Measurements from ENCODE around the gene TSPAN15. TPM values are rescaled to one million over a fixed set of nuclear protein-coding genes. Genes with fewer than 3 reads are reported as not detected.

TSPAN15 gene
- total and polyA plus RNA-seq, 5 experiments from 2014 or later = 0.55 to 1.1 (median 0.80) TPM; not detected in 1

DNA sequence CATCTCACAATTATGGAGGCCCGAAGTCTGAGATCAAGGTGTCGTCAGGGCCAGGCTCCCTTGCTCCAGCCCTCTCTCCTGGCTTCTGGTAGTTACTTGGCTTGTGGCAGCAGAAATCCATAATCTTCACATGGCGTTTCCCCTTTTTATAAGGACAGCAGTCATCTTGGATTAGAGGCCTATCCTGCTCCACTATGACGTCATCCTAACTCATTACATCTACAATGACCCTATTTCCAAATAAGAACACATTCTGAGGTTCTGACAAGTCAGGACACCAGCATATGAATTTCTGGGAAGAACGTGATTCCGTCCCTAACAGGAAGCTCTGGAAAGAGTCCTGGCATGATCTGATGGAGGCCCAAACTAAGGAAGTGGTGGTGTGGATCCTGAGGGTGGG, 86.2 kb downstream of the TSPAN15 start:
- no peak for ATAC-seq
- Mint-ChIP-seq H3K4me1 (no peaks in the 10 kb centered on the region), H3K27ac (no peak overlapping the region), H3K9me3 (peaks cover 4 to 48% (median 17%) of the 10 kb centered on the region in 9 donors), H3K27me3 (peaks cover 0 to 11% (median 6%) of the 10 kb centered on the region in 5 donors), H3K4me3 (no peak overlapping the region), H3K36me3 (peaks cover 2 to 36% (median 3%) of the 10 kb centered on the region in 3 donors)
- DNase-seq = no peak
- POLR2A ChIA-PET = no interaction called here

DNA sequence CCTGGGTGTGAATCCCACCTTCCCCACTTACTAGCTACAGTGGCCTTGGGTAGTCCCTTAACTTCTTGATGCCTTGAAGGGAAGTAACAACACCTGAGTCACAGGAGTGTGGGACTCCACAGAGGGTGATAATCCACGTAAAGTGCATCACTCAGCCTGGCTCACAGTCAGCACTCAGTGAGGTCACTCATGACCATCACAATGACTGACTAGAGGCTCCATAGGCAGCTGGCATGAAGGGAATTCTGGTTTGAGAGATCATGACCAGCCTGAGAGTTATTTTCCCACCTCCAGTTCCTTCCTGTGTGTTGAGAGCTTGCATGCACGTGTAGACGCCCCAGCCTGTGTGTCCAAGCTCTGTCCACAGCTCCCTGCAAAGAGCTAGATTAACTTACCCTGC, 87.2 kb downstream of the TSPAN15 start:
- Mint-ChIP-seq H3K9me3 (peaks cover 4 to 41% (median 14%) of the 10 kb centered on the region in 9 donors), H3K36me3 (peaks cover 2 to 29% (median 2%) of the 10 kb centered on the region in 3 donors), H3K27me3 (peaks cover 0 to 11% (median 4%) of the 10 kb centered on the region in 5 donors), H3K4me3 (no peak overlapping the region), H3K27ac (peak overlapping the region in 1 of 10 donors; percentile 40), H3K4me1 (no peaks in the 10 kb centered on the region)
- POLR2A ChIA-PET = no interaction called here
- DNase-seq (no peak), ATAC-seq (no peak)

GRCh38 chr10:69541463-69541862, 90.2 kb downstream of the TSPAN15 start:
- POLR2A ChIA-PET = no interaction called here
- ATAC-seq (no peak), DNase-seq (no peak)
- H3K27me3 Mint-ChIP-seq = peaks cover 3 to 18% (median 8%) of the 10 kb centered on the region in 5 donors
- H3K27ac Mint-ChIP-seq = no peak overlapping the region
- H3K4me1 Mint-ChIP-seq = peaks cover 0 to 2% (median 0%) of the 10 kb centered on the region in 4 donors
- H3K36me3 Mint-ChIP-seq = peaks cover 2 to 25% (median 2%) of the 10 kb centered on the region in 3 donors
- H3K9me3 Mint-ChIP-seq = peaks cover 0 to 31% (median 12%) of the 10 kb centered on the region in 9 donors
- no peak overlapping the region for H3K4me3 Mint-ChIP-seq

- ATAC-seq = no peak
- DNase-seq = no peak
Observed at GRCh38 chr10:69549959-69550358, 98.7 kb downstream of the TSPAN15 start.

DNA sequence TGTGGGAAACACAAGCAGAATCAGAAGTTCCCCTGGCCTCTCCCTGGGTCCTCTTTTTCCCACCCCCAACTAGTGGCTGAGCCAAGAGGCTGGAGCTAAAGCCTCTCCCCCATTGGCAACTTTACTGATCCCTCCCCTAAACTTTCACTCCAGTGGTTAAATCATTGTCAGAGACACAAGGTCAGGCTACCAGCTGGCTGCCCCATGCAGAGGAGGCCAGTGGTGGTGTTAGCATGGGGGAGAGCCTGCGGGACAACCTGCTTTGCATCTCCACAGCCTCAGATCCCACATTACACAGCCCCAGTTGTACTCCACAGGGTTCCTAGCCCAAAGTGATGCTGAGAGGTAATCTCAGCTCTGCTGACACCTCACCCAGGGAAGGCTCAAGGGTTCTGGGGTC, 101.0 kb downstream of the TSPAN15 start:
- no peak for ATAC-seq
- peaks cover 12 to 52% (median 41%) of the 10 kb centered on the region in 9 donors for H3K9me3 Mint-ChIP-seq
- DNase-seq = no peak
- no peak overlapping the region for H3K4me3 Mint-ChIP-seq
- no peak overlapping the region for H3K27ac Mint-ChIP-seq
- H3K36me3 Mint-ChIP-seq = peaks cover 0 to 32% (median 23%) of the 10 kb centered on the region in 3 donors
- H3K4me1 Mint-ChIP-seq = no peaks in the 10 kb centered on the region
- POLR2A ChIA-PET = no interaction called here
- H3K27me3 Mint-ChIP-seq = peaks cover 3 to 18% (median 8%) of the 10 kb centered on the region in 5 donors

More at GRCh38 chr10:69549959-69550358, 98.7 kb downstream of the TSPAN15 start:
- POLR2A ChIA-PET = no interaction called here
- H3K27ac Mint-ChIP-seq = no peak overlapping the region
- H3K4me3 Mint-ChIP-seq = no peak overlapping the region
- H3K27me3 Mint-ChIP-seq = peaks cover 5 to 20% (median 15%) of the 10 kb centered on the region in 5 donors
- peaks cover 12 to 55% (median 41%) of the 10 kb centered on the region in 9 donors for H3K9me3 Mint-ChIP-seq
- peaks cover 0 to 2% (median 0%) of the 10 kb centered on the region in 4 donors for H3K4me1 Mint-ChIP-seq
- peaks cover 0 to 43% (median 23%) of the 10 kb centered on the region in 3 donors for H3K36me3 Mint-ChIP-seq

DNA sequence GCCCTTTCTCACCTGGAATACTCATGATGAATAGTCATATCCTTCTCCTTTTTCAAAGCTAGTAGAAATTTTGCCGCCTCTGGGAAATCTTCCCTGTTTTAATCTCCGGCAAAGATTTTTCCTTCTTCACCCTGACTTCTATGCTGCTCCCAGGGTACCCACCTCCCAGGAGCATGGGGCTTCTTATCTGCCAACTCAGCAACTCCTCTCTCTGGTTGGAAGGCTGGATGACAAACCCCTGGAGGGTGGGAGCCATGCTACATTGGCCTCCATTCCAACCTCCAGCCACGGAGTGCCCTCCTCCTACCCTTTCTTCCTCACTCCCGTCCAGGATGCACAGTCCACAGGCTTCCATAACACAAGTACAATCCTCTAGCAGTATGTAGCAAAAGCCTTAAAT, 102.1 kb downstream of the TSPAN15 start:
- Mint-ChIP-seq H3K4me3 (no peak overlapping the region), H3K27me3 (peaks cover 0 to 18% (median 8%) of the 10 kb centered on the region in 5 donors), H3K27ac (no peak overlapping the region), H3K4me1 (peaks cover 3 to 5% (median 3%) of the 10 kb centered on the region in 4 donors), H3K9me3 (peaks cover 12 to 42% (median 32%) of the 10 kb centered on the region in 9 donors), H3K36me3 (peaks cover 0 to 22% (median 21%) of the 10 kb centered on the region in 3 donors)
- DNase-seq = no peak
- no peak for ATAC-seq
- POLR2A ChIA-PET = no interaction called here

- Mint-ChIP-seq H3K27me3 (peaks cover 0 to 18% (median 8%) of the 10 kb centered on the region in 5 donors), H3K4me1 (peaks cover 8 to 16% (median 14%) of the 10 kb centered on the region in 4 donors), H3K4me3 (no peak overlapping the region), H3K9me3 (peaks cover 6 to 29% (median 19%) of the 10 kb centered on the region in 9 donors), H3K36me3 (peaks cover 0 to 12% (median 9%) of the 10 kb centered on the region in 3 donors), H3K27ac (no peak overlapping the region)
- DNase-seq = no peak
- ATAC-seq = no peak
- POLR2A ChIA-PET = no interaction called here
Observed at GRCh38 chr10:69554611-69555010, 103.3 kb downstream of the TSPAN15 start.

Other genes with a start within 250 kb of the TSPAN15 start
- under 1 TPM; 0.65 to 0.80 TPM for gene HKDC1, start 231.1 kb upstream of the TSPAN15 start, total RNA-seq
- 1 to 10 TPM in 2 of 3 donors, under 1 TPM in 1; 0.97 to 4.3 (median 1.1) TPM for gene HKDC1, start 231.1 kb upstream of the TSPAN15 start, polyA plus RNA-seq
- gene HK1, start 173.0 kb upstream of the TSPAN15 start, total RNA-seq = 10 to 100 TPM; 63.5 to 67.1 TPM
- gene HK1, start 173.0 kb upstream of the TSPAN15 start, polyA plus RNA-seq = 100 to 1,000 TPM in 1 of 3 donors, 10 to 100 TPM in 2; 89.9 to 129 (median 97.1) TPM
- gene TACR2, start 34.5 kb upstream of the TSPAN15 start, total RNA-seq = not detected
- gene TACR2, start 34.5 kb upstream of the TSPAN15 start, polyA plus RNA-seq = not detected
- gene NEUROG3, start 122.0 kb downstream of the TSPAN15 start, total RNA-seq = not detected
- gene NEUROG3, start 122.0 kb downstream of the TSPAN15 start, polyA plus RNA-seq = under 1 TPM in 1 of 3 donors, not detected in 2; 0.28 TPM
- gene FAM241B, start 178.8 kb downstream of the TSPAN15 start, total RNA-seq = 10 to 100 TPM; 11.2 to 15.2 TPM
- gene FAM241B, start 178.8 kb downstream of the TSPAN15 start, polyA plus RNA-seq = 10 to 100 TPM; 12.3 to 18.5 (median 16.0) TPM

Data from naive thymus-derived CD8-positive, alpha-beta T cell (primary cell).